ENCODE data around the gene TTC9B.

- peak; percentile 30 to 46 (median 33) for TF ChIP-seq CTCF (IDR thresholded peaks at IDR 0.05; ENCODE audit: control extremely low read depth in 1 of 3, insufficient read depth in 1 of 3, low read depth in 1 of 3, low read length in 3 of 3)
- no peak for TF ChIP-seq CHD2 (IDR thresholded peaks at IDR 0.05; ENCODE audit: low read length)
- TF ChIP-seq PHF8 (conservative IDR thresholded peaks at IDR 0.05; ENCODE audit: low read depth, low read length) = no peak
- no peak for TF ChIP-seq POLR2A (IDR thresholded peaks at IDR 0.05; ENCODE audit: control extremely low read depth in 1 of 2, low read depth in 2 of 2, low read length in 2 of 2)
- no peak for TF ChIP-seq RBBP5 (IDR thresholded peaks at IDR 0.05; ENCODE audit: borderline replicate concordance, low read depth, low read length)
- TF ChIP-seq GABPA (IDR thresholded peaks at IDR 0.05; ENCODE audit: borderline replicate concordance, insufficient read depth, low read length) = no peak
- TF ChIP-seq KDM1A (IDR thresholded peaks at IDR 0.05; ENCODE audit: borderline replicate concordance, low read length) = no peak
Measured at GRCh38 chr19:40266912-40267600, 48.9 kb upstream of the TTC9B start.

All from H1 (cell line).